Smooth muscle cell (in vitro differentiated cells): ENCODE results near the gene USP12. TPM values are rescaled to one million over a fixed set of nuclear protein-coding genes. Genes with fewer than 3 reads are reported as not detected.

Experiments
- DNase-seq: peaks from one replicate; lab custom pipeline; 2025; ENCODE audit not compliant: unreplicated experiment; lab: John Stamatoyannopoulos, UW
- H2AFZ ChIP-seq: fragments of 200-600 bp; sonication (generic); 2 replicates; pipeline ENCODE4 v1.6.0; 2016; ENCODE audit warnings: antibody characterized with exemption, low read depth, mild to moderate bottlenecking
- H3F3A ChIP-seq: fragments of 200-600 bp; sonication (generic); 2 replicates; pipeline ENCODE4 v1.6.0; 2017; ENCODE audit warnings: antibody characterized with exemption, low read depth
- H3K27ac ChIP-seq: fragments of 200-600 bp; sonication (generic); 2 replicates; pipeline ENCODE4 v1.5.1; 2016; ENCODE audit warnings: low read depth, mild to moderate bottlenecking
- H3K27me3 ChIP-seq: fragments of 200-600 bp; sonication (generic); 2 replicates; pipeline ENCODE4 v1.6.1; 2016; ENCODE audit warnings: low read depth, mild to moderate bottlenecking
- H3K36me3 ChIP-seq: fragments of 200-600 bp; sonication (generic); 2 replicates; pipeline ENCODE4 v1.5.1; 2016; ENCODE audit warnings: low read depth
- H3K4me1 ChIP-seq: fragments of 200-600 bp; sonication (generic); 2 replicates; pipeline ENCODE4 v1.5.1; 2016; ENCODE audit warnings: low read depth
- H3K4me2 ChIP-seq: fragments of 200-600 bp; sonication (generic); 2 replicates; pipeline ENCODE4 v1.6.0; 2016; ENCODE audit warnings: mild to moderate bottlenecking
- H3K4me3 ChIP-seq: fragments of 200-600 bp; sonication (generic); 2 replicates; pipeline ENCODE4 v1.5.1; 2016; ENCODE audit warnings: mild to moderate bottlenecking
- H3K79me2 ChIP-seq: fragments of 200-600 bp; sonication (generic); 2 replicates; pipeline ENCODE4 v1.6.0; 2016; ENCODE audit warnings: low read depth, mild to moderate bottlenecking
- H3K9ac ChIP-seq: fragments of 200-600 bp; sonication (generic); 2 replicates; pipeline ENCODE4 v1.6.0; 2016; ENCODE audit warnings: low read depth
- H3K9me3 ChIP-seq: fragments of 200-600 bp; sonication (generic); replicated peaks from 2 replicates; pipeline ENCODE4 v1.5.1; 2016; ENCODE audit warnings: low read depth
- H4K20me1 ChIP-seq: fragments of 200-600 bp; sonication (generic); 2 replicates; pipeline ENCODE4 v1.6.0; 2016; ENCODE audit warnings: low read depth
- CTCF ChIP-seq: fragments of 200-600 bp; sonication (generic); IDR thresholded peaks from 2 replicates; pipeline ENCODE4 v1.5.1; 2017; ENCODE audit warnings: borderline replicate concordance, mild to moderate bottlenecking, antibody characterized with exemption; ENCODE audit not compliant: insufficient read depth, poor library complexity, severe bottlenecking
- WGBS: methylation state at CpG from one replicate; pipeline ENCODE4 v1.1.7; 2016; ENCODE audit warnings: low lambda C conversion rate; 5-methylcytosine and 5-hydroxymethylcytosine counted together
- polyA plus RNA-seq: library from polyadenylated mRNA; unstranded; fragments of >200 nt; fragmentation: Nextera tagmentation; extraction: Ambion mirVana; gene quantifications from 2 replicates; pipeline ENCODE4 v1.2.1, GENCODE V29; 2016
- total RNA-seq: library from RNA; depleted of rRNA; stranded (reverse); fragments of >200 nt; gene quantifications from 2 replicates; pipeline ENCODE4 v1.2.3, GENCODE V29; 2014

The USP12 gene
- total and polyA plus RNA-seq, 2 experiments from 2014 or later, result 11.3 to 19.9 TPM

- Histone ChIP-seq H2AFZ (no peak overlapping the region), H3K9ac (no peak overlapping the region), H3K27ac (no peak overlapping the region), H3K9me3 (no peaks in the 10 kb centered on the region), H3K4me2 (no peak overlapping the region), H3K27me3 (no peaks in the 10 kb centered on the region), H3K79me2 (peaks cover 81% of the 10 kb centered on the region), H3K4me3 (no peak overlapping the region), H3F3A (no peaks in the 10 kb centered on the region), H3K36me3 (no peaks in the 10 kb centered on the region), H4K20me1 (peaks cover 68% of the 10 kb centered on the region), H3K4me1 (peaks cover 6% of the 10 kb centered on the region)
- 80% methylated on average over 1 of the region's 1 CpG for WGBS
- DNase-seq, result no peak
- TF ChIP-seq CTCF, result no peak
These were observed 54.5 kb downstream of the USP12 start for GRCh38 chr13:27117158-27117557.

GRCh38 chr13:27113436-27113835 lies 58.2 kb downstream of the USP12 start:
- H3K79me2 ChIP-seq, result peaks cover 67% of the 10 kb centered on the region

DNA sequence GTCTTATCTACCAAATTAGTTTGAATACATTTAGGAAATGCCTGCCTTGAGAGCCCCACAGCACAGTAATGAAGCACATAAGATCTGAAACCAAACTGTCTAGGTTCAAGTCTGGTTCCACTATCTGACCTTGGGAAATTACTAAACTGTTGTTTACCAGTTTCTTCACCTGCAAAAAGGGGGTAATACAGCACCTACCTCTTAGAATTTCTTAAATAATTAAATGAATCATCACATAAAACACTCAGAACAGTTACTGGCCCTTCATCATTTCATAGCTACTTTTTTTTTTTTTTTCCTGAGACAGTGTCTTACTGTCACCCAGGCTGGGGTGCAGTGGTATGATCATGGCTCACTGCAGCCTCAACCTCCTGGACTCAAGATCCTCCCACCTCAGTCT lies 59.6 kb downstream of the USP12 start:
- peaks cover 44% of the 10 kb centered on the region for H4K20me1 ChIP-seq
- no peaks in the 10 kb centered on the region for H3K36me3 ChIP-seq
- TF ChIP-seq CTCF, result no peak
- no peak overlapping the region for H2AFZ ChIP-seq
- H3K4me3 ChIP-seq, result no peak overlapping the region
- no peaks in the 10 kb centered on the region for H3K4me1 ChIP-seq
- H3K9ac ChIP-seq, result no peak overlapping the region
- no peak overlapping the region for H3K27ac ChIP-seq
- no peak for DNase-seq
- H3K9me3 ChIP-seq, result no peaks in the 10 kb centered on the region
- peaks cover 58% of the 10 kb centered on the region for H3K79me2 ChIP-seq
- no peaks in the 10 kb centered on the region for H3F3A ChIP-seq
- no peaks in the 10 kb centered on the region for H3K27me3 ChIP-seq
- no peak overlapping the region for H3K4me2 ChIP-seq

More at GRCh38 chr13:27113436-27113835, 58.2 kb downstream of the USP12 start:
- H3K4me3 ChIP-seq, result no peak overlapping the region
- H3K9ac ChIP-seq, result no peak overlapping the region
- no peaks in the 10 kb centered on the region for H3F3A ChIP-seq
- no peaks in the 10 kb centered on the region for H3K36me3 ChIP-seq
- no peaks in the 10 kb centered on the region for H3K9me3 ChIP-seq
- no peak overlapping the region for H2AFZ ChIP-seq
- no peak for DNase-seq
- H3K4me1 ChIP-seq, result no peaks in the 10 kb centered on the region
- no peak for TF ChIP-seq CTCF
- peaks cover 52% of the 10 kb centered on the region for H4K20me1 ChIP-seq
- H3K4me2 ChIP-seq, result no peak overlapping the region
- H3K27ac ChIP-seq, result no peak overlapping the region
- WGBS, result 95% methylated on average over 4 of the region's 4 CpGs
- H3K27me3 ChIP-seq, result no peaks in the 10 kb centered on the region

DNA sequence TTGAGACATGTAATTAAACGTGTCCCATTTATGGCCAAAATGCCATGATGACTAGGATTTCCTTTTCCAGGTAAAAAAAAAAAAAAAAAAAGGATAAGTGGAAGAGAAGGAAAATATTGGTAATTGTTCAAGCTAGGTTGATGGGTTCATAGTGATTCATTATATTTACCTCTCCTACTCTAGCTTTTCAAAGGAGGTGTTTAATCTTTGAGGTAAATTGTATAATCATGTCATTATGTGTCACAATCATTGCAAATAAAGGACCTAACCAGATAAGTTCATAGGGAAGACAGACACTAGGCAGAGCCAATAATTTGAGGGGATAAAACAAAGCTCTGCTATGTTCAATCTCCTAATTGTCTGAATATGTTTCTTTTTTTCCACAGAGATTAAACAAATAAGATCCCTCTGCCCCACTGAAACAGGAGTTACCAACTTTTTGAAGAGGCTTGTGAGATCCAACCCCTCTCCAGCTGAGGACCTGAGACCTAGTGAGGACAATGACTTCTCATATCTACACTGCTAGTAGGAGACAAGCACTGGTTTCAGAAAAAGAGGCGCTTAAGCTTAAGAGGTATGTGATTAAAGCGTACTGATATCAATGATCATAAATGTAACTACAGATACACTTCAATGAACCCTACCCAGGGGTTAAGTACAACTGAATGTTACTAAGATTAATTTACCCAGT lies 61.4 kb downstream of the USP12 start:
- peaks cover 56% of the 10 kb centered on the region for H3K79me2 ChIP-seq
- no peak for TF ChIP-seq CTCF

More for the DNA sequence above, 61.4 kb downstream of the USP12 start:
- H3K4me1 ChIP-seq, result no peaks in the 10 kb centered on the region
- H3K9me3 ChIP-seq, result no peaks in the 10 kb centered on the region
- no peak overlapping the region for H3K27ac ChIP-seq
- no peaks in the 10 kb centered on the region for H3F3A ChIP-seq
- no peak overlapping the region for H2AFZ ChIP-seq
- no peak overlapping the region for H3K4me2 ChIP-seq
- 99% methylated on average over 3 of the region's 3 CpGs for WGBS
- DNase-seq, result no peak
- H4K20me1 ChIP-seq, result peaks cover 52% of the 10 kb centered on the region
- H3K4me3 ChIP-seq, result no peak overlapping the region
- no peaks in the 10 kb centered on the region for H3K27me3 ChIP-seq
- no peak overlapping the region for H3K9ac ChIP-seq
- no peaks in the 10 kb centered on the region for H3K36me3 ChIP-seq
